Nephron (organoid): ENCODE data around the gene PRKCA.
"Not testable (repeated sequence)": the region's sequence is repeated elsewhere in the genome, so short reads cannot be mapped to it uniquely, and the experiment has no call there.

ENCODE experiments used
- H3K27ac Mint-ChIP-seq, 3 experiments: 2 replicates each; pipeline ENCODE4 v1.8.0; 2020; ENCODE audit warnings: mixed read lengths in 3 of 3, mild to moderate bottlenecking in 2 of 3, moderate library complexity in 1 of 3
- H3K27me3 Mint-ChIP-seq: 2 replicates; pipeline ENCODE4 v1.8.0; 2021; ENCODE audit warnings: low read depth, mild to moderate bottlenecking, moderate library complexity, mixed read lengths
- H3K36me3 Mint-ChIP-seq: 2 replicates; pipeline ENCODE4 v1.8.0; 2020; ENCODE audit warnings: low read depth, mixed read lengths
- H3K4me1 Mint-ChIP-seq: 2 replicates; pipeline ENCODE4 v1.8.0; 2020; ENCODE audit warnings: mixed read lengths
- H3K4me3 Mint-ChIP-seq, 3 experiments: 2 replicates each; pipeline ENCODE4 v1.8.0; 2020; ENCODE audit warnings: mild to moderate bottlenecking in 3 of 3, mixed read lengths in 3 of 3, moderate library complexity in 2 of 3
- H3K9me3 Mint-ChIP-seq: 2 replicates; pipeline ENCODE4 v1.8.0; 2020; ENCODE audit warnings: mixed read lengths
- CTCF ChIP-seq, 3 experiments: fragments of 200-600 bp; sonication (generic); IDR thresholded peaks; one replicate each; pipeline ENCODE4 v1.5.0; 2021; ENCODE audit warnings: antibody characterized with exemption in 3 of 3; ENCODE audit not compliant: unreplicated experiment in 3 of 3

PRKCA gene

GRCh38 chr17:66345264-66345663, 42.9 kb downstream of the PRKCA start:
- H3K4me3 Mint-ChIP-seq = no peak overlapping the region
- no peaks in the 10 kb centered on the region for H3K9me3 Mint-ChIP-seq
- H3K27ac Mint-ChIP-seq = no peak overlapping the region
- peaks cover 31% of the 10 kb centered on the region for H3K4me1 Mint-ChIP-seq
- TF ChIP-seq CTCF (IDR thresholded peaks at IDR 0.05; ENCODE audit: unreplicated experiment in 3 of 3) = no peak
- peaks cover 13% of the 10 kb centered on the region for H3K27me3 Mint-ChIP-seq
- no peaks in the 10 kb centered on the region for H3K36me3 Mint-ChIP-seq

GRCh38 chr17:66345949-66346638, 43.7 kb downstream of the PRKCA start:
- H3K27ac Mint-ChIP-seq, H3K4me3 Mint-ChIP-seq, H3K36me3 Mint-ChIP-seq, H3K9me3 Mint-ChIP-seq: not testable (repeated sequence)
- Mint-ChIP-seq H3K4me1 (peaks cover 25% of the 10 kb centered on the region), H3K27me3 (peaks cover 13% of the 10 kb centered on the region)

- H3K27me3 Mint-ChIP-seq = peaks cover 10% of the 10 kb centered on the region
- H3K9me3 Mint-ChIP-seq = no peaks in the 10 kb centered on the region
- H3K4me1 Mint-ChIP-seq = peaks cover 20% of the 10 kb centered on the region
- H3K27ac Mint-ChIP-seq = no peak overlapping the region
- H3K36me3 Mint-ChIP-seq = no peaks in the 10 kb centered on the region
- no peak for TF ChIP-seq CTCF (IDR thresholded peaks at IDR 0.05; ENCODE audit: unreplicated experiment in 3 of 3)
- H3K4me3 Mint-ChIP-seq = no peak overlapping the region
These were observed 45.5 kb downstream of the PRKCA start for GRCh38 chr17:66347661-66348514.

GRCh38 chr17:66348584-66349165, 46.3 kb downstream of the PRKCA start:
- Mint-ChIP-seq H3K9me3 (no peaks in the 10 kb centered on the region), H3K4me3 (no peak overlapping the region), H3K27me3 (peaks cover 5% of the 10 kb centered on the region), H3K36me3 (no peaks in the 10 kb centered on the region), H3K4me1 (peaks cover 20% of the 10 kb centered on the region), H3K27ac (peak overlapping the region in 2 of 3 experiments; percentile 9 to 19)
- no peak for TF ChIP-seq CTCF (IDR thresholded peaks at IDR 0.05; ENCODE audit: unreplicated experiment in 3 of 3)

- Mint-ChIP-seq H3K4me3 (no peak overlapping the region), H3K27me3 (peaks cover 5% of the 10 kb centered on the region), H3K36me3 (no peaks in the 10 kb centered on the region), H3K27ac (peak overlapping the region; percentile 7 to 19 (median 14)), H3K9me3 (no peaks in the 10 kb centered on the region), H3K4me1 (peaks cover 20% of the 10 kb centered on the region)
- no peak for TF ChIP-seq CTCF (IDR thresholded peaks at IDR 0.05; ENCODE audit: unreplicated experiment in 3 of 3)
These were observed 47.3 kb downstream of the PRKCA start for GRCh38 chr17:66349521-66350254.

GRCh38 chr17:66350576-66350975, 48.2 kb downstream of the PRKCA start:
- H3K4me3 Mint-ChIP-seq, H3K36me3 Mint-ChIP-seq, H3K27me3 Mint-ChIP-seq, H3K9me3 Mint-ChIP-seq: not testable (repeated sequence)
- peaks cover 20% of the 10 kb centered on the region for H3K4me1 Mint-ChIP-seq
- H3K27ac Mint-ChIP-seq = peak overlapping the region in 1 of 3 experiments; percentile 35
